A549 (cell line): ENCODE results near the gene IST1.

Experiments
- BHLHE40 ChIP-seq: IDR thresholded peaks from 2 replicates; pipeline ENCODE4 v1.6.1; 2012; ENCODE audit warnings: low read depth, low read length, inconsistent platforms
- KDM1A ChIP-seq: fragments of 200-600 bp; sonication (generic); IDR thresholded peaks from 2 replicates; pipeline ENCODE4 v1.6.1; 2016; ENCODE audit warnings: low read depth, mild to moderate bottlenecking
- MAFK ChIP-seq: fragments of 450-650 bp; IDR thresholded peaks from 2 replicates; pipeline ENCODE4 v1.6.1; 2014; ENCODE audit not compliant: partially characterized antibody
- POLR2A ChIP-seq: IDR thresholded peaks from 2 replicates; pipeline ENCODE4 v1.6.1; 2012; ENCODE audit warnings: mild to moderate bottlenecking, low read length
- RFX5 ChIP-seq: fragments of 450-650 bp; IDR thresholded peaks from 2 replicates; pipeline ENCODE4 v1.7.1; 2014; ENCODE audit warnings: antibody characterized with exemption, mild to moderate bottlenecking, moderate library complexity
- TP53 ChIP-seq: fragments of 250-450 bp; sonication (Bioruptor Pico); IDR thresholded peaks from 2 replicates; pipeline ENCODE4 v1.5.0; 2021; ENCODE audit warnings: mild to moderate bottlenecking, moderate library complexity
- ZC3H11A ChIP-seq: fragments of 450-650 bp; IDR thresholded peaks from 2 replicates; pipeline ENCODE4 v1.6.1; 2014; ENCODE audit warnings: antibody characterized with exemption, mild to moderate bottlenecking
- TF ChIP-seq, protein P1 (sequence below): fragments of >200 bp; sonication (Bioruptor Twin); formaldehyde crosslinking; IDR thresholded peaks from 3 replicates; pipeline ENCODE4 v1.5.1; 2016
- TF ChIP-seq, protein P2 (sequence below): IDR thresholded peaks from 2 replicates; pipeline ENCODE4 v1.6.1; 2012
- TF ChIP-seq, protein P3 (sequence below): fragments of 200-600 bp; sonication (generic); IDR thresholded peaks from 2 replicates; pipeline ENCODE4 v1.6.1; 2016; ENCODE audit warnings: antibody characterized with exemption, mild to moderate bottlenecking, moderate library complexity
- TF ChIP-seq, protein P4 (sequence below): fragments of 450-650 bp; IDR thresholded peaks from 2 replicates; pipeline ENCODE4 v1.6.1; 2014; ENCODE audit warnings: antibody characterized with exemption

DNA sequence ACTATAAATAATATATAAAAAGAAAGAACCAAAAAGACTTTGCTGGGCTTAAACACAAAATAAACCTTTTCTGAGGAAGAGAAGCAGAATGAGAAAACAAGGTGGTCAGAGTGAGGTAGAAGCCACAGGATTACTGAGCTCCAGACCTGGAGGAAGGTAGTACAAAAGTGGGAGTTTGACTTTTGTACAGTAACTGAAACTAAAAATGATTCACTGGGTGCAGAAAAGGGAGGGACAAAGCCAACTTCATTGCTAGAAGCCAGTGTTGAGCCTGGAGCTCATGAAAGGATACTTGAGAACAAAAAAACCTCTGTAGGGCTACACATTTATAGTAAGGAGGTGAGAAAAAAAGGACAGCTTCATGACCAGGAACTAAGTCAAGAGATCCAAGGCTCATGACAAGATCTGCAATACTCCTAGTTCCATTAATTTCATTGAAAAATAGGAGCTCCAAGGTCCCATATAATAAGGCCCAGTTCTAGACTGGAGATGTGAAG lies 59.4 kb downstream of the IST1 start:
- TF ChIP-seq, protein P1, sequence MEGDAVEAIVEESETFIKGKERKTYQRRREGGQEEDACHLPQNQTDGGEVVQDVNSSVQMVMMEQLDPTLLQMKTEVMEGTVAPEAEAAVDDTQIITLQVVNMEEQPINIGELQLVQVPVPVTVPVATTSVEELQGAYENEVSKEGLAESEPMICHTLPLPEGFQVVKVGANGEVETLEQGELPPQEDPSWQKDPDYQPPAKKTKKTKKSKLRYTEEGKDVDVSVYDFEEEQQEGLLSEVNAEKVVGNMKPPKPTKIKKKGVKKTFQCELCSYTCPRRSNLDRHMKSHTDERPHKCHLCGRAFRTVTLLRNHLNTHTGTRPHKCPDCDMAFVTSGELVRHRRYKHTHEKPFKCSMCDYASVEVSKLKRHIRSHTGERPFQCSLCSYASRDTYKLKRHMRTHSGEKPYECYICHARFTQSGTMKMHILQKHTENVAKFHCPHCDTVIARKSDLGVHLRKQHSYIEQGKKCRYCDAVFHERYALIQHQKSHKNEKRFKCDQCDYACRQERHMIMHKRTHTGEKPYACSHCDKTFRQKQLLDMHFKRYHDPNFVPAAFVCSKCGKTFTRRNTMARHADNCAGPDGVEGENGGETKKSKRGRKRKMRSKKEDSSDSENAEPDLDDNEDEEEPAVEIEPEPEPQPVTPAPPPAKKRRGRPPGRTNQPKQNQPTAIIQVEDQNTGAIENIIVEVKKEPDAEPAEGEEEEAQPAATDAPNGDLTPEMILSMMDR, result no peak
- TF ChIP-seq BHLHE40 (no peak), POLR2A (no peak), ZC3H11A (no peak), MAFK (no peak), KDM1A (no peak), TP53 (no peak), RFX5 (no peak)
- TF ChIP-seq, protein P2, sequence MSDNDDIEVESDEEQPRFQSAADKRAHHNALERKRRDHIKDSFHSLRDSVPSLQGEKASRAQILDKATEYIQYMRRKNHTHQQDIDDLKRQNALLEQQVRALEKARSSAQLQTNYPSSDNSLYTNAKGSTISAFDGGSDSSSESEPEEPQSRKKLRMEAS, result no peak
- TF ChIP-seq, protein P3, sequence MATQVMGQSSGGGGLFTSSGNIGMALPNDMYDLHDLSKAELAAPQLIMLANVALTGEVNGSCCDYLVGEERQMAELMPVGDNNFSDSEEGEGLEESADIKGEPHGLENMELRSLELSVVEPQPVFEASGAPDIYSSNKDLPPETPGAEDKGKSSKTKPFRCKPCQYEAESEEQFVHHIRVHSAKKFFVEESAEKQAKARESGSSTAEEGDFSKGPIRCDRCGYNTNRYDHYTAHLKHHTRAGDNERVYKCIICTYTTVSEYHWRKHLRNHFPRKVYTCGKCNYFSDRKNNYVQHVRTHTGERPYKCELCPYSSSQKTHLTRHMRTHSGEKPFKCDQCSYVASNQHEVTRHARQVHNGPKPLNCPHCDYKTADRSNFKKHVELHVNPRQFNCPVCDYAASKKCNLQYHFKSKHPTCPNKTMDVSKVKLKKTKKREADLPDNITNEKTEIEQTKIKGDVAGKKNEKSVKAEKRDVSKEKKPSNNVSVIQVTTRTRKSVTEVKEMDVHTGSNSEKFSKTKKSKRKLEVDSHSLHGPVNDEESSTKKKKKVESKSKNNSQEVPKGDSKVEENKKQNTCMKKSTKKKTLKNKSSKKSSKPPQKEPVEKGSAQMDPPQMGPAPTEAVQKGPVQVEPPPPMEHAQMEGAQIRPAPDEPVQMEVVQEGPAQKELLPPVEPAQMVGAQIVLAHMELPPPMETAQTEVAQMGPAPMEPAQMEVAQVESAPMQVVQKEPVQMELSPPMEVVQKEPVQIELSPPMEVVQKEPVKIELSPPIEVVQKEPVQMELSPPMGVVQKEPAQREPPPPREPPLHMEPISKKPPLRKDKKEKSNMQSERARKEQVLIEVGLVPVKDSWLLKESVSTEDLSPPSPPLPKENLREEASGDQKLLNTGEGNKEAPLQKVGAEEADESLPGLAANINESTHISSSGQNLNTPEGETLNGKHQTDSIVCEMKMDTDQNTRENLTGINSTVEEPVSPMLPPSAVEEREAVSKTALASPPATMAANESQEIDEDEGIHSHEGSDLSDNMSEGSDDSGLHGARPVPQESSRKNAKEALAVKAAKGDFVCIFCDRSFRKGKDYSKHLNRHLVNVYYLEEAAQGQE, result no peak
- TF ChIP-seq, protein P4, sequence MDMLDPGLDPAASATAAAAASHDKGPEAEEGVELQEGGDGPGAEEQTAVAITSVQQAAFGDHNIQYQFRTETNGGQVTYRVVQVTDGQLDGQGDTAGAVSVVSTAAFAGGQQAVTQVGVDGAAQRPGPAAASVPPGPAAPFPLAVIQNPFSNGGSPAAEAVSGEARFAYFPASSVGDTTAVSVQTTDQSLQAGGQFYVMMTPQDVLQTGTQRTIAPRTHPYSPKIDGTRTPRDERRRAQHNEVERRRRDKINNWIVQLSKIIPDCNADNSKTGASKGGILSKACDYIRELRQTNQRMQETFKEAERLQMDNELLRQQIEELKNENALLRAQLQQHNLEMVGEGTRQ, result no peak
